GM21423 (cell line): ENCODE results near the gene TRA2A.
"Not testable (repeated sequence)": the region's sequence is repeated elsewhere in the genome, so short reads cannot be mapped to it uniquely, and the experiment has no call there.

Experiments used
- ATAC-seq: cut with Tn5 transposase; IDR thresholded peaks from one replicate; pipeline ENCODE4 v1.9.1; 2021; ENCODE audit warnings: mild to moderate bottlenecking, moderate library complexity; ENCODE audit not compliant: unreplicated experiment

The TRA2A gene

DNA sequence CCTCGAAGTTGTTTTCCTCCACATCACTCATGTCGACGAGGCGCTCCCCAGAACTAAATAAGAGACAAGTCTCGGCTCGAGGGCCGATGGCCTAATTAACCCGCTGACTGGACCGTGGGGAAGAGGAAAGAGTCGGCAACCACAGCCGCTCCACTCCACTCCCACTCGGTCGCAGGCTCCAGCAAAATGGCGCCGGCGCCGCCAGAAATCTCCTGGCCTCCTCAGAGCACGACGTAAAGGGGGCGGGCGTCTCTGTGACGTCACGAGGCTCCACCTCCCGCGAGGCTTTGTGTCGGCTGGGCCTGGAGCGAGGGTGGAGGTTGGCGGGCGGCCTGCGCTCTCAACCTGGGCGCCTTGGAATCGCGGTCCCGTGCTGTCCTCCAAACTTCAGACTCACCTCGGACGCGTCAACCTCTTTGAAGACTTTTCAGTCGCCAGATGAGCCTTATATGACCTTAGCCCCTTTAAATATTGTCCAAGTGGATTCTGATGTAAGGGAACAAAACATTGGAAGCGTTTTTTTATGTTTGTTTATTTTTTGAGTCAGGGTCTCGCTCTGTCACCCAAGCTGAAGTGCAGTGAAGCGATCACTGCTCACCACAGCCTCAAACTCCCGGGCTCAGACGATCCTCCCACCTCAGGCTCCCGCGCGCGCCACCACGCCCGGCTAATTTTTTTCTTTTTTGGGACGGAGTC is at the start of gene TRA2A:
Gene TRA2A (minus strand): TSS at position 188 of the 696 bp plus-strand sequence. CDS start 157 bp downstream, at position 31.
- peak; percentile 95 for ATAC-seq

DNA sequence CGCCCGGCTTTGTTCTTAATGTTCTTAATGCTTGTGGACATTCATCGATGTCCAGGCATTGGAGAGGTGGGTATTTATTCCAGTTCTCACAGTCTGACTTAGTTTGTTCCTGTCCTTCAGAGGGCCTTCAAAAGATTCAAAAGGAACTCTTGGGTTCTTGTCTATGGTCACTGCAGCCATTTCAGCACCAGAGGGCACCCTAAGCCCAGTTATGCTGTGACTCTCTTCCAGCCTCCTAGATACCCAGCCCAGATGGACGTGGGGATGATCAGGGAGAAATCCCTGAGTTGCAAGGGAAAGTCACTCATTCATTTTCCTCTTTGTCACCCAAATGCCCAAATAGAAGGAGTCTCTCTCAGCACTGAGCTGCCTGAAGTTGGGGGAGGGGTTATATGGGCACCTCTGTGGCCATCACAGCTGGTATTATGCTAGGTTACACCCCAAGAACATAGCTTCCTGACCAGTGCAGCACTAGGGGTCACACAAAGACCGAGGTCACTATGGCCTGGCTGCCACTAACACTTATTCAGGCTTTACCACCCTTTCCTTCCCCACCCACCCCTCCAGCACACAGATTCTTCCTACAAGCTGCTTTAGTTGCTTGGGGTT is 38.9 kb upstream of the TRA2A start:
- ATAC-seq: peak; percentile 67

DNA sequence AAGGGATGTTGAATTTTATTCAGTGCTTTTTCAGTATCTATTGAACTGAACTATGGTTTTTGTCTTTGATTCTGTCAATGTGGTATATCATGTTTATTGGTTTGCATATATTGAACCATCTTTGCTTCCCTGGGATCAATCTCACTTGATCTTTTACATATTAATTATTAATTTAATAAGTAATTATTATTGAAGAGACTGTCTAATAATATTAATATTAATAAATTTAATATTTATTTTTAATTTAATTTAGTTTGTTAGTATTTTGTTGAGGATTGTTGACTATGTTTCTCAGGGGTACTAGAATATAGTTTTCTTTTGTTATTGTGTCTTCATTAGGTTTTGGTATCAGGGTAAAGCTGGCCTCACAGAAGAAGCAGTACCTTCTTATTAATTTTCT is 26.5 kb upstream of the TRA2A start:
- ATAC-seq: no peak

- no peak for ATAC-seq
These were observed 15.9 kb upstream of the TRA2A start for GRCh38 chr7:23547662-23548061.

DNA sequence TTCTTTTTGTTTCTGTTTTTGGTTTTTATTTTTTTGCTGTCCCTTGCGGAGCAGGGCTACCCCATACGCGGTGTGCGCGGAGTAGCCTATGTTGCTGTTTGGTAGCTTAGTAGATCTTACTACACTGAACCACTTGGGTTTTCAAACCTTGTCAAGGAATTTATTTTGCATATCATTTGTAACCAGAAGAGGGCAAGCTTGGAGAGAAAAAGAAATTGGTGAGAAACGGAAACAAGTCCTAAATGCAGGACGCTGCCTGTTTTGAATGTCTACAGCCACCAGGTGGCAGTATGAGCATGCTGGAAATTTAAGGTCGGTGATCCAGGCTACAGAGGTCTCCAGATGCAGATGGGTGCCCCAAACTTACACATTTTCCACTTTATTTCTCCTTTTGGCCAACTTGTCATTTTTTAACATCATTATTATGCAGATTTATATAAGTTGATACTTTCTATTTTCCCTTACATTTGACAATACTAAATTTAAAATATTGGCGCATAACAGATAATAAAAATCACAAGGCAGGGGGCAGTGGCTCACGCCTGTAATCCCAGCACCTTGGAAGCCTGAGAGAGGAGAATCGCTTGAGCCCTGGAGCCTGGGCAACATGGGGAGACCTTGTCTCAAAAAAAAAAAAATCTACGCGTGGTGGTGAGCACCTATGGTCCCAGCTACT is 15.3 kb upstream of the TRA2A start:
- peak; percentile 67 for ATAC-seq

- ATAC-seq: no peak
These were observed 13.7 kb upstream of the TRA2A start for GRCh38 chr7:23545493-23545892.

DNA sequence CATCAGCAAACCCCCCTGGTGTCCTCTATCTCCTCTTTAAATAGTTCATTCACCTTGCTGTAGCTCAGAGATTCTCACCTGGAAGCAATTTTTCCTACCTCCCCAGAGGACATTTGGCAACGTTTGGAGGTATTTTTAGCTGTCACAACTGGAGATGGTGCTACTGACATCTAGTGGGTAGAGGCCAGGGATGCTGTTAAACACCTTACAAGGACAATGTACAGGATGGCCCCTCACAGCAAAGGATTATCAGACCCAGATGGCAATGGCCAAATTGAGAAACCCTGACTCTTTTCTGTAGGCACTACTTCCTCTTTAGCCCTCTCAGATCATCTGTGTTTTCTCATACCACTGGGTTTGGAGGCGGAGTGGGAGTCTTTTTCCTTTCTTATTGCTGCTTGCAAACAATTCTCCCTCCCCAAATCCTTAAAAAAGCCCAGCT is 13.2 kb upstream of the TRA2A start:
- ATAC-seq: peak; percentile 73

GRCh38 chr7:23542752-23543151 is 11.0 kb upstream of the TRA2A start:
- ATAC-seq: no peak

DNA sequence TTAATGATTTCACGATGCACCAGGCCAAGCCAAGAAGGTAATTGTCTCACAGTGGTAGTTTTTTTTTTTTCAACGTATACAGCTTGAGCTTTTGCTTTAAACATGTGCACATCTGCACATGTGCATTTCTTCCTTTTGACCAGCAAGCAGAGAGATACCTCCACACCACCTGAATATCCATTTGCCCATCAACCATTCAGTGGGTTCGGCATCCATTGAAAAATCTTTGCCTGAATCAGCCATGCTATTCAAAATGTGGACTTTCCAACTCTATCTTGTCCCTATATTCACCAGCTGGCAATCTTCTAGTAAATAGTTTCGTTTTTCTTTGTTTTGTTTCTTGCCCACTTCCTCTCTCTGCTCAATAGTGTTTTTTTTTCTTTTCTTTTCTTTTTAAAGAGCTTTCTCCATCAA is 7.7 kb upstream of the TRA2A start:
- peak; percentile 60 for ATAC-seq

GRCh38 chr7:23538301-23538700 is 6.5 kb upstream of the TRA2A start:
- no peak for ATAC-seq

DNA sequence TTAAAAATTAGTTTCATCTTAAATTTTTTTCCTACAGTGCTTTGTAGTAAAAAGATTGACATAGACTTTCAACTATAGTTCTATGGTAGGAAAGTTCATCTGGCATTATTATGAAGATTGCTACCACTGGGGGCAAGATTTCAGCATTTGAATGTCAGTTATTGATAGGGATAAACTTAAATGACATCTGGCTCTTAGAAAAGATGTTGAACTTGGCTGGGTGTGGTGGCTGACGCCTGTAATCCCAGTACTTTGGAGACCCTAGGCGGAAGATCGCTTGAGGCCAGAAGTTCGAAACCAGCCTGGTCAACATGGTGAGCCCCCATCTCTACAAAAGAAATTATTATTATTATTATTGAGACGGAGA is 1.4 kb upstream of the TRA2A start:
- no peak for ATAC-seq

- no peak for ATAC-seq
These were observed 883 bp upstream of the TRA2A start for GRCh38 chr7:23532490-23533237.

- peak; percentile 29 for ATAC-seq
These were observed 559 bp downstream of the TRA2A start for GRCh38 chr7:23531050-23531793.

- no peak for ATAC-seq
These were observed 1.4 kb downstream of the TRA2A start for GRCh38 chr7:23530405-23530804.

DNA sequence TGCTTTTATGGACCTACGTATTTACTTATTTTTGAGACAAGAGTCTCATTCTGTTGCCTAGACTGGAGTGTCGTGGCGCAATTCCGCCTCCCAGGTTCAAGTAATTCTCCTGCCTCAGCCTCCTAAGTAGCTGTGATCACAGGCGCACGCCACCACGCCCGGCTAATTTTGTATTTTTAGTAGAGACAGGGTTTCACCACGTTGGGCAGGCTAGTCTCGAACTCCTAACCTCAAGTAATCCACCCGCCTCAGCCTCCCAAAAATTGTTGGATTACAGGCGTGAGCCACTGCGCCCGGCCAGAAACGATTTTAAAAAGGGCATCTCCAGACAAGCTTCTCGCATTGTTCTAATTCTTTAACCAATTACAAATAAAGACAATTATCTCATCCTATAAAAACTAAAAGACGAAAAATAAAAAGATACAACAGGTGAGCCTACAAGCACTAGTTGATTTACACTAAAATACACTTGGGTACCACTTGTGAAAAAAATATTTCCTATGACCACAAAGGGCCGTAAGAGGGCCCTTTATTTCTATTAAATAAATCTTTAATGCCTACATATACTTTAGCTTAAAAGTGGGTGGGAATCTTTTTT is 2.4 kb downstream of the TRA2A start:
- no peak for ATAC-seq

- ATAC-seq: not testable (repeated sequence)
These were observed 6.2 kb downstream of the TRA2A start for GRCh38 chr7:23525611-23526010.

DNA sequence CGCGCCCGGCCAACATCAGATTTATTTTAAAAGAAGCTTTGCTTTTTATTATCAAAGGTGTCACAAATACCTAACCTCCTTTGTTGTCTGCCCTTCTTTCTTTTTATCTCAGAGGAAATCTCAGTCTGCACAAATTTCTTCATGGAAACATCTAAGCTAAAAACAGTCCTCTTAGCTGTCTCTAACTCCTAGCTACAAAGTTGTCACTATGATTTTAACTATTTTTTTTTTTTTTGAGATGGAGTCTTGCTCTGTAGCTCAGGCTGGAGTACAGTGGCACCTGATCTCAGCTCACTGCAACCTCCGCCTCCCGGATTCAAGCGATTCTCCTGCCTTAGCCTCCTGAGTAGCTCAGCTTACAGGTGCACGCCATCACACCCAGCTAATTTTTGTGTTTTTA is 7.3 kb downstream of the TRA2A start:
- ATAC-seq: no peak

DNA sequence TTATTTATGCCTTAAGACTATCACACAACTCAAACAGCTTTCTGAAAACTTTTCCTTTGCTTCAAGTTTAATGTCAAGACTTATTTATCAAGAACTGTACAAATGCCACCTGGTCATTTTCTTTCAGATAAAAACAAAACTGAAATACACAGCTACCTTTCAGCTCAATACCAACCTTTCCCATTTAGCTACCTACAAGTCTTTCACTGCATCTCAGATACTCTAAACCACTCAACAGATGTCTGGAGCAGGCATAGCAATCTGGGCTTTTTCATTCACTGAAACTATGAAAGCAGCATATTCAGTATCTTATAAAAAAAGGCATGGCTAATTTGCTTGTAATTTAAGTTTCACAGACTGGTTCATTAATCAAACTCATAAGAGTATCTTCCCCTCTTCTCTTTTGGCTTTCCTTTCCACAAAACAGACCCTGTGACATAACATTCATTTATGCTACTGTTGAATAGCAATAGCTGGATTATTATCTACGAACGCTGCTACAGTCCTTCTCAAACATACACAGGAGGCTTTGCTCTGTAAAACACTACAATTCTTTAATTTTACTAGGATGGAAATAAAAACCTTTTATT is 8.2 kb downstream of the TRA2A start:
- ATAC-seq: no peak

DNA sequence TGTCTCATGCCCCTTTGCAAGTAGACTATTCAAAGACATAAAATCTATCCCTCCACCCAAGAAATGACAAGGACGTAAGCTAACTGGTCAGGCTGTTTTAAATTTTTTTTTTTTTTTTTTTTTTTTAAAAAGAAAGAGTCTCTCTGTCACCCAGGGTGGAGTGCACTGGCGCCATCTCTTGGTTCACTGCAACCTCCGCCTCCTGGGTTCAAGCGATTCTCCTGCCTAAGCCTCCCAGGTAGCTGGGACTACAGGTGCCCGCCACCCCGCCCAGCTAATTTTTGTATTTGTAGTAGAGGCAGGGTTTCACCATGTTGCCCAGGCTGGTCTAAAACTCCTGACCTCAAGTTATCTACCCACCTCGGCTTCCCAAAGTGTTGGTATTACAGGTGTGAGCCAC is 11.2 kb downstream of the TRA2A start:
- ATAC-seq: no peak

DNA sequence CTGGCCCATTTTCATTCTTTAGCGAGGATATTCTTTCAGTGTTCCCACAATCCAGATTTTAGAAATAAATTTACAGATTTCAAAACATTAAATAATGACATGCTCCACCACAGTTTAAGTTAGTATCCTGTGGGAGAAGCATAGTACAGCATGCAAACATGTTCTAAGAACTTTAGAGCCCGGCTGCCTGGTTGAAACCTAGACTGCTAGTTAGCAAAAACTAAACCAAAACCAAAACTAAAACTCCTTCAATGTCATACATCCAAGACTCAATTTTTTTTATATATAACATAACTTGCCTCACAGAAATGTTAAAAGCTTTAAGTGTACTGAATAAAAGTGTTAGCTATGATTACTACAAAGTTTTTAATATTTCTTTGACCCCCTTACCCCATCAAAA is 17.0 kb downstream of the TRA2A start:
- ATAC-seq: no peak
